Measurements from ENCODE around the gene SEL1L3. TPM values are rescaled to one million over a fixed set of nuclear protein-coding genes. Genes with fewer than 3 reads are reported as not detected.

Gene SEL1L3
- total RNA-seq, 1 experiment from 2014 or later: 48.3 TPM

- Histone ChIP-seq H2BK5ac (ENCODE audit: insufficient read length, low read length) (no peak overlapping the region), H2AK5ac (ENCODE audit: insufficient read length, low read length) (no peak overlapping the region), H3K56ac (ENCODE audit: insufficient read length, low read depth, low read length) (no peak overlapping the region), H3K23ac (ENCODE audit: insufficient read length, low read depth, low read length) (no peak overlapping the region), H3K4me2 (ENCODE audit: insufficient read depth, insufficient read length, low read length) (no peak overlapping the region), H3K9ac (ENCODE audit: extremely low read depth, insufficient read length, low read length) (no peak overlapping the region), H2BK20ac (ENCODE audit: low read depth, low read length, poor library complexity, severe bottlenecking) (no peak overlapping the region), H3K27ac (ENCODE audit: insufficient read length, low read depth, low read length) (no peak overlapping the region), H3K4me1 (ENCODE audit: insufficient read depth, low read length) (no peaks in the 10 kb centered on the region), H2BK120ac (ENCODE audit: low read depth, low read length, poor library complexity, severe bottlenecking) (no peak overlapping the region), H4K91ac (ENCODE audit: insufficient read length, low read depth, low read length) (no peak overlapping the region), H3K79me1 (ENCODE audit: insufficient read depth, low read depth, low read length, poor library complexity, severe bottlenecking) (no peaks in the 10 kb centered on the region), H3T11ph (ENCODE audit: low read length) (no peak overlapping the region), H3K4ac (ENCODE audit: low read depth, low read length) (no peak overlapping the region), H3K79me2 (ENCODE audit: insufficient read depth, low read length) (no peaks in the 10 kb centered on the region), H4K5ac (ENCODE audit: insufficient read length, low read depth, low read length) (no peak overlapping the region), H4K8ac (replicated peaks; ENCODE audit: insufficient read length, low read depth, low read length) (no peak overlapping the region), H2BK12ac (ENCODE audit: insufficient read length, low read depth, low read length) (no peak overlapping the region), H2AFZ (ENCODE audit: low read length) (no peak overlapping the region), H3K27me3 (ENCODE audit: insufficient read depth, low read length) (no peaks in the 10 kb centered on the region), H3K18ac (ENCODE audit: insufficient read length, low read depth, low read length) (no peak overlapping the region), H3K9me3 (ENCODE audit: control insufficient read depth, low read depth, low read length) (no peaks in the 10 kb centered on the region), H3K14ac (ENCODE audit: insufficient read depth, low read length) (no peak overlapping the region), H4K20me1 (ENCODE audit: control insufficient read depth, insufficient read depth, insufficient read length) (no peaks in the 10 kb centered on the region), H3K23me2 (ENCODE audit: insufficient read length, low read depth, low read length, poor library complexity, severe bottlenecking) (no peaks in the 10 kb centered on the region), H2BK15ac (ENCODE audit: low read depth, low read length) (no peak overlapping the region)
- Mint-ChIP-seq H3K36me3 (ENCODE audit: insufficient read depth in 1 of 3, low read depth in 3 of 3) (no peaks in the 10 kb centered on the region), H3K9me3 (no peaks in the 10 kb centered on the region), H3K27me3 (ENCODE audit: low read depth) (no peaks in the 10 kb centered on the region; the same call in 1 of the 2 replicates), H3K4me3 (no peak overlapping the region), H3K27ac (no peak overlapping the region), H3K4me1 (peaks cover 9 to 13% of the 10 kb centered on the region in 2 experiments)
- no peak for DNase-seq
- no peak for TF ChIP-seq CTCF (conservative IDR thresholded peaks at IDR 0.05)
- no CpG with 5 or more reads among the region's 1 CpG for WGBS (ENCODE audit: extremely low coverage, insufficient read length, low lambda C conversion rate)
Measured at GRCh38 chr4:25900310-25900709, 37.5 kb upstream of the SEL1L3 start.

All from H9 (cell line).